ENCODE results near the gene PLEKHM3. TPM values are rescaled to one million over a fixed set of nuclear protein-coding genes. Genes with fewer than 3 reads are reported as not detected.

PLEKHM3 gene
- polyA plus RNA-seq, 1 donor (not counting 4 experiments of a cell fraction or from before 2014, with no cell fraction given), result 2.9 TPM

- DNase-seq (ENCODE audit: low read depth, low spot score), result no peak
- peaks cover 6% of the 10 kb centered on the region for H3K4me1 ChIP-seq (ENCODE audit: control insufficient read depth, extremely low read depth, insufficient read depth, low read length)
- no peak overlapping the region for H3K4me3 ChIP-seq (ENCODE audit: control insufficient read depth in 2 of 3, extremely low read depth in 1 of 3, insufficient read depth in 2 of 3, low read depth in 1 of 3, low read length in 3 of 3)
- dilution Hi-C loops (cut with MboI; ENCODE audit: extremely low pct_ligation_motif_present, low sequenced_read_pairs), result no loop called here
- H4K20me1 ChIP-seq (ENCODE audit: control insufficient read depth, extremely low read depth, insufficient read depth, low read length), result no peaks in the 10 kb centered on the region
- no peak for FAIRE-seq
- no peaks in the 10 kb centered on the region for H3K79me2 ChIP-seq (ENCODE audit: control insufficient read depth, insufficient read depth, low read length)
- H2AFZ ChIP-seq (ENCODE audit: control insufficient read depth, low read length), result no peak overlapping the region
- TF ChIP-seq EZH2 (IDR thresholded peaks at IDR 0.05; ENCODE audit: low read length) (no peak), CTCF (optimal IDR thresholded peaks at IDR 0.05 in 1 of 3, IDR thresholded peaks at IDR 0.05 in 1 of 3, conservative IDR thresholded peaks at IDR 0.05 in 1 of 3; ENCODE audit: extremely low read depth in 1 of 3, insufficient read depth in 2 of 3, low read length in 3 of 3) (no peak)
- H3K9me3 ChIP-seq (ENCODE audit: control insufficient read depth, low read depth, low read length), result no peaks in the 10 kb centered on the region
- no peak overlapping the region for H3K27ac ChIP-seq (ENCODE audit: control insufficient read depth, insufficient read depth, low read length)
- H3K36me3 ChIP-seq (ENCODE audit: control insufficient read depth in 2 of 2, extremely low read depth in 1 of 2, insufficient read depth in 2 of 2, low read length in 2 of 2), result no peaks in the 10 kb centered on the region
- peaks cover 2% of the 10 kb centered on the region for H3K9me1 ChIP-seq (ENCODE audit: control insufficient read depth, extremely low read depth, insufficient read depth, low read length)
- H3K9ac ChIP-seq (ENCODE audit: control insufficient read depth, extremely low read depth, insufficient read depth, low read length), result no peak overlapping the region
- no peaks in the 10 kb centered on the region for H3K27me3 ChIP-seq (ENCODE audit: control insufficient read depth, extremely low read depth, insufficient read depth, low read length)
- no peak overlapping the region for H3K4me2 ChIP-seq (ENCODE audit: control insufficient read depth, extremely low read depth, insufficient read depth, low read depth, low read length)
Observed at GRCh38 chr2:208042450-208042849, 17.1 kb upstream of the PLEKHM3 start.

GRCh38 chr2:208042041-208042440 lies 16.7 kb upstream of the PLEKHM3 start:
- Histone ChIP-seq H3K79me2 (ENCODE audit: control insufficient read depth, insufficient read depth, low read length) (no peaks in the 10 kb centered on the region), H3K9ac (ENCODE audit: control insufficient read depth, extremely low read depth, insufficient read depth, low read length) (no peak overlapping the region), H3K4me1 (ENCODE audit: control insufficient read depth, extremely low read depth, insufficient read depth, low read length) (peaks cover 3% of the 10 kb centered on the region), H3K36me3 (ENCODE audit: control insufficient read depth in 2 of 2, extremely low read depth in 1 of 2, insufficient read depth in 2 of 2, low read length in 2 of 2) (no peaks in the 10 kb centered on the region), H3K9me1 (ENCODE audit: control insufficient read depth, extremely low read depth, insufficient read depth, low read length) (peaks cover 2% of the 10 kb centered on the region), H3K27me3 (ENCODE audit: control insufficient read depth, extremely low read depth, insufficient read depth, low read length) (no peaks in the 10 kb centered on the region), H4K20me1 (ENCODE audit: control insufficient read depth, extremely low read depth, insufficient read depth, low read length) (no peaks in the 10 kb centered on the region), H3K4me2 (ENCODE audit: control insufficient read depth, extremely low read depth, insufficient read depth, low read depth, low read length) (no peak overlapping the region), H3K27ac (ENCODE audit: control insufficient read depth, insufficient read depth, low read length) (no peak overlapping the region), H2AFZ (ENCODE audit: control insufficient read depth, low read length) (no peak overlapping the region), H3K9me3 (ENCODE audit: control insufficient read depth, low read depth, low read length) (no peaks in the 10 kb centered on the region), H3K4me3 (ENCODE audit: control insufficient read depth in 2 of 3, extremely low read depth in 1 of 3, insufficient read depth in 2 of 3, low read depth in 1 of 3, low read length in 3 of 3) (no peak overlapping the region)
- dilution Hi-C loops (cut with MboI; ENCODE audit: extremely low pct_ligation_motif_present, low sequenced_read_pairs), result no loop called here
- no peak for DNase-seq (ENCODE audit: low read depth, low spot score)
- TF ChIP-seq EZH2 (IDR thresholded peaks at IDR 0.05; ENCODE audit: low read length) (no peak), CTCF (optimal IDR thresholded peaks at IDR 0.05 in 1 of 3, IDR thresholded peaks at IDR 0.05 in 1 of 3, conservative IDR thresholded peaks at IDR 0.05 in 1 of 3; ENCODE audit: extremely low read depth in 1 of 3, insufficient read depth in 2 of 3, low read length in 3 of 3) (no peak)
- no peak for FAIRE-seq

Data from keratinocyte (primary cell).